ENCODE results near the gene XRCC4.
"Not testable (repeated sequence)": the region's sequence is repeated elsewhere in the genome, so short reads cannot be mapped to it uniquely, and the experiment has no call there.

Gene XRCC4

DNA sequence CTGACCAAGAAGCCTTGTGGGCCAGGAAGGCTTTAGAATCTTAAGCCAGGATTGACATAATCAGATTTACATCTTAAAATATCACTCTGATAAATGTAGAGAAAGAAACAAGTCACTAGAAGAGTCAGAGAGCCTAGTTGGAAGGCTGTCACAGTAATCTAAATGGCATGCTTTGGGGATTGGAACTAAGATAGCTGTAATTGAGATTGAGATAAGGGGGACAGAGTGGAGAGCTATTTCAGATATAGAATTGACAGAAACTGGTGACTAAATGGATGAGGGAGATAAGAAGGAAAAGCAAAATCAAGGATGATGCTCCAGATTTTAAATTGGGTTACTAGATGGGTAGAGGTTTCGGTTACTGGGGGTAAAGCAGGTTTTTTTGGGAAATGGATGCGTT is 100.5 kb downstream of the XRCC4 start:
- DNase-seq (ENCODE audit: low read depth in 2 of 2): no peak

GRCh38 chr5:83179966-83180365 is 102.6 kb downstream of the XRCC4 start:
- DNase-seq (ENCODE audit: low read depth in 2 of 2): no peak

- no peak for DNase-seq (ENCODE audit: low read depth in 2 of 2)
Measured at GRCh38 chr5:83184534-83184933, 107.2 kb downstream of the XRCC4 start.

DNA sequence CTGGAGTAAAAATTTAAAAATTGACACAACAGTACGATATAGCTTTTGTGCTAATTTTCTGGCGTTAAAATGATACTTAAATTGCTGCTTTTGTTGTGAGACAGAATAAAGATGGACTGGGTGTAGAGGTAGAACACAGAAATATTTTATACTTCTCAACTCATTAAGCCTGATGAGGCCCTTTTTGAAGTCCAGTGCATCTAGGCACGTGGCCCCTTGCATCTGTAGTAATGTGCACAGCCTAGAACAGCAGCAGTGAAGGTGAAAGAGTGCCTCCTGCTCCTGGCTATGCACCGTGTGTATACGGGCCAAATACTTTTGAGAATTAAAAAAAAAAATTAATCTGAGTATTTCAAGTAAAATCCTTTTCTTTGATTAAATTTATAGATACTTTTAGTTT is 115.6 kb downstream of the XRCC4 start:
- DNase-seq (ENCODE audit: low read depth in 2 of 2): no peak

DNA sequence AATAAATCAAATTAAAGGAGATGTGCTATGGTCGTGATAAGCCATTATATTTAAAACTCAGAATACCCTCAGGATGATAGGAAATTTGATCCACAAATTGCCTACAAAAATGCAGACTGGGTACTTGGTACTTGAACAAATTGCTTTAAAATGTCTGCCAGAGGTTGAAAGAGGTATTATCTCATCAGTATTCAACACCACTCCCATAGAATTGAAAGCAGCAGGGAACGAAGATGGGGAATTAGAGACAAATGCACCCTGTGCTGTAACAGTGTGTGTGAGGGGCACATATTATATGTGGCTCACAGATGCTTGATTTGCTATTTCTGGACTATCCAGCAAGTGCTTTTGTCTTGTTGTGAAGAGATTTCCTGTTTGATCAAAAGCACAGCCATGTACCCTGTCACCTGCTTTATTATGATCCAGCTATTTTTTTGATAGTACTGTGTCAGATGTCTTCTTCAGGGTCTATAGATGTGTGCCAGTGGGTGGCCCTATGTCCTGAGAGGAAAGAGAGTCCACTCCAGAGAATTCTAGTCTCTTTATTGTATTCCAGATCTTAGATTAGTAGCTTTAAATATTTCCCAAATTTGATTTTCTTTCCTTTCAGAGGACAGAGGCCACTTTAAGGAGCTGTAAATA is 120.1 kb downstream of the XRCC4 start:
- no peak for DNase-seq (ENCODE audit: low read depth in 2 of 2)

DNA sequence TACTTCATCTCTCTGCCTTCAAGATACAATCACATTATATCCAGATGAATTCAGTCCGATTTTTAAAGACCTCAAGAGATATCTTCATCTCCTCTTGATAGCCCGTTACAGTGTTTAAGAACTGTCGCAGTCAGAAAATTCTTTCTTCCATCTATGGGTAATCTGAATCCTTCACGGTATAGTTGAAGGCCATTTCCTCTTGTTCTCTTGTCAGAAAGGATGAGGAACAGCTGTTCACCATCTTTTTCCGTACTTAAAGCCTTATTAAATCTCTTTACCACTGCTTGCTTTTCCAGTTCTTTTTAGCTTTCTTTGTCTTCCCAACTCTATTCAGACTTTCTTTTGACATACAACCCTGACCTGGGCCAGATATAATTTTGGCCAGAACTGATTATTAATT is 121.8 kb downstream of the XRCC4 start:
- DNase-seq (ENCODE audit: low read depth in 2 of 2): no peak

GRCh38 chr5:83204651-83205050 is 127.3 kb downstream of the XRCC4 start:
- DNase-seq (ENCODE audit: low read depth in 2 of 2): no peak

DNA sequence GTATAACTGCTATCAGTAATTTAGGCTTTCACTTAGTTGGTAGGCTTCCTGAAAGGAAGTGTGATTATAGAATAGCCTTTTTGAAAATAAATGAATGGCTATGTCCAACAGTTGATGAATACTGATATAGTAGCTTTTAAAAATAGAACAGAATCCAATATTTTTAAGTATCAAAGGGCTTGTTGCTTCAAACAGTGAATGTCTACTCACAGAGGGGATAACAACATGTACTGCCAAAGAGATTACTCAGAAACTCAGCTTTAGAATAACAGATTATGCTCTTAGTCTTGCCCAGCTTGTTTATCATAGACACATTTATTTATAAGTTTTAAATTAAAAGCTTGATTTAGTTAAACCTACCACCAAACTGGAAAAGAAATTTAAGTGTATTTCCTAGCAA is 132.6 kb downstream of the XRCC4 start:
- DNase-seq (ENCODE audit: low read depth in 2 of 2): no peak

- DNase-seq (ENCODE audit: low read depth in 2 of 2): no peak
Measured at GRCh38 chr5:83219077-83219476, 141.7 kb downstream of the XRCC4 start.

GRCh38 chr5:83219495-83219894 is 142.1 kb downstream of the XRCC4 start:
- no peak for DNase-seq (ENCODE audit: low read depth in 2 of 2)

DNA sequence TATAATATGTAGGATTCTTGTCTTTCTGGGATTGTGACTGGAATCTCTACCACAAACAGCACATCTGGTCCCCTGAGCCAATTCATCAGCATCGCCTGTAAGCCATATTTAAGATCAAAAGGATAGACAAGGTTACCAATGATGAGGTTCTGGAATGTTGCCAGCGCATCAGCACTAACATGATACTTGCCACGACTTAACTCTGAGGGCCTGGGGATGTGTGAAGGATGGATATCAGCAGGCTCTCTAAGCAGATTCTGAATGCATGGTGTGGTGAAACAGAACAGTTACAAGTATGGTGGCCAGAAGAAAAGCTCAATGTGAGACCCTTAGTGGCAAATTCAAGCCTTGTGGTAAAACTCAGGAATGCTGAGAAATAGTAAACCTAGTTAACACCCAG is 143.0 kb downstream of the XRCC4 start:
- no peak for DNase-seq (ENCODE audit: low read depth in 2 of 2)

- no peak for DNase-seq (ENCODE audit: low read depth in 2 of 2)
Measured at GRCh38 chr5:83222906-83223305, 145.6 kb downstream of the XRCC4 start.

DNA sequence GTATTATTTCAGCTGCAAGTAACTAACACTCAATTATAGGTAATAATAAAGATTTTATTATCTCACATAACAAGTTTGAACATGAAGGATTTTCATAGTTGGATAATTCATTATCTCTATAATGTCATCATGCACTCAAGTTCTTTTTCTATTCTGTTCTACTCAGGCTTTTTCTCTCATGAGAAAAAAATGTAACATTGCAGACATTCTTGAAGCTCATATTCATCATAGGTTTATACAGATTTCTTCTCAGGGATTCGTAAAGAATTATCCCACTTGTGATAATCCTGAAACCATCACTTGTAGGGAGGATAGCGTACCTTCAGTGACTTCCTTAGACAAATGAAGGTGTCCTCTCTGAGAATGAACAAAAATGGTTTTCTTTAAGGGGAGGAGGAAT is 150.3 kb downstream of the XRCC4 start:
- DNase-seq (ENCODE audit: low read depth in 2 of 2): no peak

DNA sequence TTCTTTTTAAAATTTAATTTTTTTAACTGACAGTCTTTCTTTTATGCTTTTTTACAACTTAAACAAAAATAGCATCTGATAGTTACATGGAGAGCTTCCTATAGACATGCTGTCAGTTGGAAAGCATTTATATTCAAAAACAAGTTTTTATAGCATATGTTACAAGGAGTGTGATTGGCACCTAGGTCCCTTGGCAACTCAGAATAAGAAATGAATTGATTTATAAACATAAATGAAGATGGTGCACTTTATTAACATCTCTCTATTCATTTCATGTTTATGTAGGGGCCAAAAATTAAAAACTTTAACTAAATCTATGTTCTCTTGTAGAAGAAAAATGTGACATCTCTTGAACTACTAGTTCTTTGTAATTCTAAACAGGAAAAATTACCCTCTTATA is 153.2 kb downstream of the XRCC4 start:
- DNase-seq (ENCODE audit: low read depth in 2 of 2): no peak

GRCh38 chr5:83244516-83244915 is 167.2 kb downstream of the XRCC4 start:
- no peak for DNase-seq (ENCODE audit: low read depth in 2 of 2)

GRCh38 chr5:83245037-83245436 is 167.7 kb downstream of the XRCC4 start:
- DNase-seq (ENCODE audit: low read depth in 2 of 2): no peak

DNA sequence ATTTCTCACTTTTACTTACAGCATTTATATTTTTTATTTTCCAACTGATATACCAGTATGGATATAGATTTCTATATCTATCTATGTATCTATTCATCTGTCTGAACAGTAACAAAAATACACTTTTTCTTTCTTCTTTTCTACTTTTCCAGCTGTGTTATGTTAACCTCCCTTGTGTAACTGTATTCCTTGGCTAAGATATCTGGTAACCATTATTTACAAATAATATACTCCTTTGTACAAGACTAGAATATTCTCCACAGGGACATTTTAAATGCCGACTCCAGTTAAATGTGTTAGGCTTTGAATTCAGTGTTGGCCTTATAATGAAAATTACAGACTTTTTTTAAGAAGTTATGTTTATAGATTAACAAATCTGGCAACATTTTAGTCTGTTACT is 168.7 kb downstream of the XRCC4 start:
- no peak for DNase-seq (ENCODE audit: low read depth in 2 of 2)

DNA sequence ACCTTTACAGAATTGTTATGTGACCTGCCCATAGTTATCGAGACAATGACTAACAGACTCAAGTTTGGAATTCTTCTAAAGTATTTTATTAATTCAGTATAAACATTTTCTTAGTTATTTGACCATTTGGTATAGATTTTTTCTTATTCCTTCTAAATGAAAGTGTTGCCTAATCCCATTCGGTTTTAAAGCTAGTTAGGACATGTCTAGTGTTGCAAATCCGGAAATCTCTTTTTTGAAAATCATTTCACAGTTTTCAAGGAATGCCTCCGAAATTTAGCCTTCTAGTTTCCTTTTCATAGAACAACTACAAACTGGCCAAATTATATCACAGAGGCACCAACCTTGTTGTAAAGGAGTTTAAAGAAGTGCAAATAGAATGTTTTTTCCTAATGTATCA is 171.8 kb downstream of the XRCC4 start:
- DNase-seq (ENCODE audit: low read depth in 2 of 2): no peak

GRCh38 chr5:83251849-83252248 is 174.5 kb downstream of the XRCC4 start:
- DNase-seq (ENCODE audit: low read depth in 2 of 2): no peak

DNA sequence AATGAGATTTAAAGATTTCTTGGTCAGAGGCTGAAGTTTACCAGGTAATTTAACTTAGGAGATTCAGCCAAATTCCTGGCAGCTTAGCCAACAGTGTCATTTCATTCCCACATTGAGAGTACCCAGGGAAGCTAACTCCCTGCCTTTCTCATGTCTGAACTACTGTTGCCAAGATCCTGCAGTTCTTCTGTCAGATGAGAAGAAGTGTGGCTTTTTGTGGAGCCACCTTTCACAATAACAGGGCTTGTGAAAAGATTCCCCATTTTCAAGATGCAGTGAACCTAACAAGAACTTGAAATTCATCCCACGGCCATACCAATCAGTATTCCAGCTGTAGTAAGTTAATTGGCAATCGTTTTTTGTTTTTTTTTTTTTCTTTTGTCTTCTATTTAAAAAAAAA is 176.4 kb downstream of the XRCC4 start:
- no peak for DNase-seq (ENCODE audit: low read depth in 2 of 2)

DNA sequence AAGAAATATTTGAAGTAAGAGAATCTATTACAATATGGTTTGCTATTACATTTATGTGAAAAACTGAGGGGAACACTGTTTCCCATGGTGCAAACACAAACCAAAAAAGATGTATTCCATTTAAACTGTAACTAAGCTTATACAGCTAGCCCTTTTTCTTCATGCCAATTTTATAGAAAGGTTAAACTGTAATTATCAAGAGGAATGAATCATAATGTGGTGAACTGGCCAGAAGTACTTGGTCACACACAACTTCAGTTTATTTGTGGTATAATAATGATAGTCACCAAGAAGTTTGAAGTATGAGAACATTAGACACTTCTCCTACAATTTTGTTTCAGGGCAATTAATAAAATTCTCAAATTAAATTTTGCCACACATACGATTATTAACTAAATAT is 177.9 kb downstream of the XRCC4 start:
- no peak for DNase-seq (ENCODE audit: low read depth in 2 of 2)

DNA sequence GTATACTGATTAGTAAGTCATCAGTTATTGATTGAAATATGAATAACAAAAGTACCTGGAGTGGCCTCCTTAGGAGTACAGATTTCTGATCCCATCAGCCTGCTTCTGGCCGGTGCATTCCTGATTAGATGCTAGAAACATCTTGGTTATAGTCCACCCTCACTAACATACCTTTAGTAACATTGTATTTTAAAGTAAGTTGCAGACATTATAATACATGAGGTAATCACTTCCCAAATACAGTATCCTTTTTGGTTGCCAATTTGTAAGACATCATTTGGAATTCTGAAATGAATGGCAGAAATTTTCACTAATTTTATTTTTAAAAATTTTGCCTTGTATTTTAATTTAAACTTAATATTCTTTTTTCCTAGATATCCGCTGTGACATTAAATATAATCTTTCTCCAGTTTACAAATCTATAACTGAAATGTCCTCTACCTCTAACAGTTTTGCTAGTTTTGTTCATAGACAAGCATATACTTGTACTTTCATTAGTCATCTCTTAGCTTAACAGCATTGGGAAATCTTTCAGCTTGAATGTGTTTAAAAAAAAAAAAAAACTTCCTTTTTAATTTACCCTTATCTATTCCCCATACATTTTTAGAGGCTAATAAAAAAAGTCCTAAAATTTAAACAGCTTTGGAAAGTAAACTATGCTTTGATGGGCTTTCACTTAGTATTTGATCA is 178.9 kb downstream of the XRCC4 start:
- no peak for DNase-seq (ENCODE audit: low read depth in 2 of 2)

- DNase-seq (ENCODE audit: low read depth in 2 of 2): not testable (repeated sequence)
Measured at GRCh38 chr5:83257684-83258083, 180.3 kb downstream of the XRCC4 start.

DNA sequence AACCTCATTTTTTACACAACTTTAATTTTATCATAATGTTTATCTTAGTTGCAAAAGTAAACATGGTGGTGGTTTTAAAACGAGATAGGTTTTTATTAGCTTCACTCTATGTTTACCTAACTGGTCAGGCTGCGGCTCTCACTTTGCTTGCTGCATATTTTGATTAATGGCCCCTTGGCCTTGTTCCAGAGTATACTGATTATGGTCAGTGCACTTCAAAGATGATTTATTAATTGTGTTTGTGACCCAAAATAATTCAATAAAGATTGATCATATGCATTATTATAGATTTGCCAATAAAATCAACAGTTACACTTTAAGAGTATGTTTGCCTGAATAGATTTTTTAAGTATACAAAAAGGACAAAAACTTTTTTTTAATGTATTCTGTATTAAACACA is 188.0 kb downstream of the XRCC4 start:
- DNase-seq (ENCODE audit: low read depth in 2 of 2): no peak

Data from stimulated activated CD4-positive, alpha-beta T cell treated with anti-CD3 and anti-CD28 coated beads, Interleukin-4, amount 100 ng/mL, for 48 hours (primary cell).